ENCODE measurements around the gene ZDHHC4.

- TF ChIP-seq TEAD4 (IDR thresholded peaks at IDR 0.05; ENCODE audit: borderline replicate concordance, insufficient read depth) (no peak), CTCF (IDR thresholded peaks at IDR 0.05) (no peak), YY1 (IDR thresholded peaks at IDR 0.05; ENCODE audit: low read depth) (no peak), USF2 (IDR thresholded peaks at IDR 0.05; ENCODE audit: borderline replicate concordance, low read depth, low read length) (no peak), POLR2AphosphoS5 (IDR thresholded peaks at IDR 0.05; ENCODE audit: low read depth, low read length) (no peak)
Observed at GRCh38 chr7:6567886-6568285, 9.4 kb upstream of the ZDHHC4 start.
